COLO668 (cell line): ENCODE results near the gene GTSE1.
A peak's percentile ranks its signal among the peaks of the same experiment; 100 is the strongest.

Experiments
- DNase-seq: peaks from one replicate; lab custom pipeline; 2025; ENCODE audit not compliant: unreplicated experiment; lab: John Stamatoyannopoulos, UW

GTSE1 gene

GRCh38 chr22:46376908-46377524 is 80.3 kb downstream of the GTSE1 start:
- peak; percentile 27 for DNase-seq

- DNase-seq = peak; percentile 78
These were observed 81.1 kb downstream of the GTSE1 start for GRCh38 chr22:46377525-46378425.

- DNase-seq = peak; percentile 65
These were observed 81.9 kb downstream of the GTSE1 start for GRCh38 chr22:46378426-46379065.

GRCh38 chr22:46379066-46379930 is 82.6 kb downstream of the GTSE1 start:
- DNase-seq = peak; percentile 62

- DNase-seq = no peak
These were observed 83.4 kb downstream of the GTSE1 start for GRCh38 chr22:46380069-46380468.
